GM12878 (cell line): ENCODE measurements around the gene ZNF576.

ENCODE experiments used
- BRCA1 ChIP-seq: IDR thresholded peaks from 2 replicates; pipeline ENCODE4 v1.6.1; 2011; ENCODE audit warnings: low read depth, low read length, improper control_type of control experiment
- CTCF ChIP-seq, 3 experiments: IDR thresholded peaks in 2 of 3; conservative IDR thresholded peaks in 1 of 3; 2 replicates each; pipeline ENCODE4 v1.5.1; 2011; ENCODE audit warnings: low read depth in 3 of 3, low read length in 3 of 3, mild to moderate bottlenecking in 3 of 3, control low read depth in 2 of 3, moderate library complexity in 2 of 3, inconsistent platforms in 1 of 3, mixed read lengths in 1 of 3; ENCODE audit not compliant: control insufficient read depth in 2 of 3, insufficient read depth in 1 of 3; ENCODE audit errors: extremely low read depth in 1 of 3
- IKZF1 ChIP-seq: fragments of 450-650 bp; conservative IDR thresholded peaks from 2 replicates; pipeline ENCODE4 v1.6.1; 2017; ENCODE audit warnings: antibody characterized with exemption, mild to moderate bottlenecking
- JUNB ChIP-seq: IDR thresholded peaks from 2 replicates; pipeline ENCODE4 v1.6.1; 2016; ENCODE audit warnings: antibody characterized with exemption, mild to moderate bottlenecking
- MAX ChIP-seq: IDR thresholded peaks from 2 replicates; pipeline ENCODE4 v1.6.1; 2012; ENCODE audit warnings: low read depth, low read length, improper control_type of control experiment
- RUNX3 ChIP-seq: IDR thresholded peaks from 2 replicates; pipeline ENCODE4 v1.6.1; 2012; ENCODE audit warnings: low read length, inconsistent platforms
- SRF ChIP-seq, 2 experiments: IDR thresholded peaks; 2 replicates each; pipeline ENCODE4 v1.6.1; 2011; ENCODE audit warnings: low read depth in 2 of 2, low read length in 2 of 2, mild to moderate bottlenecking in 1 of 2, moderate library complexity in 1 of 2
- SUPT20H ChIP-seq: IDR thresholded peaks from 2 replicates; pipeline ENCODE4 v1.6.1; 2011; ENCODE audit warnings: low read depth, mild to moderate bottlenecking, low read length, moderate library complexity, borderline replicate concordance; ENCODE audit not compliant: control insufficient read depth
- TAF1 ChIP-seq: IDR thresholded peaks from 2 replicates; pipeline ENCODE4 v1.6.1; 2011; ENCODE audit warnings: mild to moderate bottlenecking, low read depth, low read length, borderline replicate concordance
- TCF12 ChIP-seq: IDR thresholded peaks from 2 replicates; pipeline ENCODE4 v1.6.1; 2011; ENCODE audit warnings: low read depth, mild to moderate bottlenecking, low read length
- ZBTB40 ChIP-seq: fragments of 450-650 bp; IDR thresholded peaks from 2 replicates; pipeline ENCODE4 v1.6.1; 2016; ENCODE audit warnings: mild to moderate bottlenecking, moderate library complexity, borderline replicate concordance
- ZNF274 ChIP-seq: IDR thresholded peaks from one replicate; pipeline ENCODE4 v1.8.0; 2011; ENCODE audit not compliant: insufficient read length, insufficient read depth

- no peak for TF ChIP-seq MAX
- no peak for TF ChIP-seq SUPT20H
- TF ChIP-seq BRCA1 = no peak
- TF ChIP-seq CTCF (IDR thresholded peaks at IDR 0.05 in 2 of 3, conservative IDR thresholded peaks at IDR 0.05 in 1 of 3; ENCODE audit: control insufficient read depth in 2 of 3, extremely low read depth in 1 of 3, insufficient read depth in 1 of 3, low read depth in 3 of 3, low read length in 3 of 3) = no peak
- TF ChIP-seq TAF1 = no peak
- TF ChIP-seq IKZF1 = no peak
- TF ChIP-seq JUNB = no peak
- no peak for TF ChIP-seq ZBTB40
- TF ChIP-seq ZNF274 = no peak
- no peak for TF ChIP-seq SRF (IDR thresholded peaks at IDR 0.05; ENCODE audit: low read depth in 2 of 2, low read length in 2 of 2)
- TF ChIP-seq RUNX3 = no peak
- no peak for TF ChIP-seq TCF12
Measured at GRCh38 chr19:43640424-43640757, 44.0 kb downstream of the ZNF576 start.
